Urinary bladder (tissue), 4 donors: ENCODE results near the gene RAB14. TPM values are rescaled to one million over a fixed set of nuclear protein-coding genes. Genes with fewer than 3 reads are reported as not detected.
"Not testable (repeated sequence)": the region's sequence is repeated elsewhere in the genome, so short reads cannot be mapped to it uniquely, and the experiment has no call there.

Experiments
- DNase-seq: peaks from one replicate; pipeline ENCODE4 v3.0.0-alpha.2; 2015; ENCODE audit errors: extremely low spot score
- H3K27ac ChIP-seq: one replicate; pipeline ENCODE4 v1.5.1; 2013; ENCODE audit warnings: low read depth, mild to moderate bottlenecking, moderate library complexity
- H3K36me3 ChIP-seq: one replicate; pipeline ENCODE4 v1.6.1; 2013; ENCODE audit warnings: mild to moderate bottlenecking, moderate library complexity; ENCODE audit not compliant: insufficient read depth
- H3K4me1 ChIP-seq: one replicate; pipeline ENCODE4 v1.6.1; 2013; ENCODE audit warnings: mild to moderate bottlenecking, moderate library complexity; ENCODE audit not compliant: insufficient read depth
- H3K4me3 ChIP-seq: one replicate; pipeline ENCODE4 v1.5.1; 2013; ENCODE audit warnings: low read depth, low read length
- WGBS: extraction: QIAGEN DNeasy Blood & Tissue Kit; methylation state at CpG from one replicate; pipeline ENCODE4 v1.1.7; 2013; 5-methylcytosine and 5-hydroxymethylcytosine counted together
- polyA plus RNA-seq: library from polyadenylated mRNA; stranded (reverse); fragments of 200-250 nt; gene quantifications from one replicate; pipeline ENCODE4 v1.2.3, GENCODE V29; 2013
- small RNA-seq: library from RNA; depleted of rRNA; stranded (forward); fragments of <200 nt; gene quantifications from one replicate; pipeline ENCODE3, GENCODE V24; 2014
- total RNA-seq: library from RNA; depleted of rRNA; stranded (reverse); fragments of >200 nt; gene quantifications from one replicate; pipeline ENCODE4 v1.2.3, GENCODE V29; 2014
- donor health status: healthy with polysubstance abuse.
- donor health status: healthy.

RAB14 gene
- total and polyA plus RNA-seq, 2 donors, result 37.0 to 57.4 TPM

- H3K4me1 ChIP-seq, result no peaks in the 10 kb centered on the region
- no peak for DNase-seq
- H3K36me3 ChIP-seq, result peaks cover 9% of the 10 kb centered on the region
- WGBS, result 55% methylated on average over 2 of the region's 2 CpGs
- no peak overlapping the region for H3K27ac ChIP-seq
- no peak overlapping the region for H3K4me3 ChIP-seq
Observed at GRCh38 chr9:121150188-121150587, 51.5 kb downstream of the RAB14 start.

GRCh38 chr9:121144482-121144881 is 57.2 kb downstream of the RAB14 start:
- Histone ChIP-seq H3K4me3 (no peak overlapping the region), H3K4me1 (no peaks in the 10 kb centered on the region), H3K36me3 (peaks cover 10% of the 10 kb centered on the region), H3K27ac (no peak overlapping the region)
- WGBS, result 94% methylated on average over 2 of the region's 2 CpGs
- DNase-seq, result no peak

GRCh38 chr9:121143771-121144170 is 57.9 kb downstream of the RAB14 start:
- Histone ChIP-seq H3K27ac (no peak overlapping the region), H3K4me3 (no peak overlapping the region), H3K36me3 (peaks cover 11% of the 10 kb centered on the region), H3K4me1 (no peaks in the 10 kb centered on the region)
- no peak for DNase-seq
- 96% methylated on average over 2 of the region's 2 CpGs for WGBS

DNA sequence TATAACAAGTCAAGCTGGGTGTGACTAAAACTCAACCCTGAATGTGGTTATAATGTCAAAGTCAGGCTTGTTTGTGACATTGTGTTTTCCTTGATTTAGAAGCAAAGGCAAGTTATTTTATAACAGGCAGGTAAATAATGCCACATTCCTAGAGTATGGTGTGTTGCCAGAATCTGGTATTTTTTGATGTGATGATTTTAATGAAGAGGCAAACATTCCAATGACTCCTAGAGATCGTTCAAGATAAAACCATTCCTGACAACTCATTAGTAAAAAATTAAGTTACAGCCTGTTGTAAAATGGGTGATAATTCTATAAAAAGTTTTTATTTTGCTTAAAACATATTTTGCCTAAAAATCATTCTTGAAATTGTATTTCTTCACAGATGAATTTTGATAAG is 60.0 kb downstream of the RAB14 start:
- no peak overlapping the region for H3K27ac ChIP-seq
- WGBS, result 80% methylated on average over 1 of the region's 1 CpG
- H3K36me3 ChIP-seq, result peaks cover 9% of the 10 kb centered on the region
- H3K4me3 ChIP-seq, result no peak overlapping the region
- H3K4me1 ChIP-seq, result no peaks in the 10 kb centered on the region
- no peak for DNase-seq

GRCh38 chr9:121141306-121141705 is 60.4 kb downstream of the RAB14 start:
- no peak overlapping the region for H3K27ac ChIP-seq
- peaks cover 9% of the 10 kb centered on the region for H3K36me3 ChIP-seq
- no peak overlapping the region for H3K4me3 ChIP-seq
- DNase-seq, result no peak
- H3K4me1 ChIP-seq, result no peaks in the 10 kb centered on the region
- 97% methylated on average over 1 of the region's 1 CpG for WGBS

DNA sequence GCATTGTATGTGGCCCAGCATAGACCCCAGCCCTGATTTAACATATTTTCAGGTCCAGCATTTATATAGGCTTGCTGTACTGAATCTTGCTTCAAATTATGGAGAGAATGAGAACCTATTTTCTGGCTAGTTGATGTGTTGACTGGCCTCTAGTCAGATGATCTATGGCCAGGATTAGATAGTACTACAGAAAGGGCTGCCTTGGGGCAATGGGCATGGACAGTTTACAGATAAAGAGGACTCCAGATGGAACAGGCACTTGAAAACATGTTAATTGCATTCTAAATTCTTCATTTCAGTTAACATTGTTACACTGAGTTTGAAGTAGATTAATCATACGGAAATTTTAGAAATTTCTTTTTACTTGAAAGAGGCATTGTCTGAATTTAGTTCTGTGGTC is 61.5 kb downstream of the RAB14 start:
- Histone ChIP-seq H3K4me3 (no peak overlapping the region), H3K36me3 (peaks cover 9% of the 10 kb centered on the region), H3K27ac (no peak overlapping the region), H3K4me1 (no peaks in the 10 kb centered on the region)
- no peak for DNase-seq
- 98% methylated on average over 1 of the region's 1 CpG for WGBS

DNA sequence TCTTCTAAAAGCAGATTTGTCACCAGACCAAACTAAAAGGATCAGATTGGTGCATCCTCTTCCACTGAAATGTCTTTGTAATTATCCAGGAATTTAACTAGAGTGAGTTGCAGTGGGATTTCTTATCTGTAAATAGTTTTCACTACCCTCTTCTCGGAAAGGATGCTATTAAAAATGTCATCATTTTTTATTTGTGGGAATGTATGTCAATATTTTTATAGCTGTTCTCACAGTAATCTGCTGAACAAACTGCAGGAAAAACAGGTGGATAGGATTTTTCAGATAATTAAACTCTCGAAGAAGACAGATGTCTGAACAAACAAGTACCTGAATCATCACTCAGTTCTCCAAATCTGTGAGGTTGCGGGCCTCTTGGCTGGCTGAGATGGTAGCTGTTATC is 62.7 kb downstream of the RAB14 start:
- Histone ChIP-seq H3K27ac (no peak overlapping the region), H3K4me1 (no peaks in the 10 kb centered on the region), H3K4me3 (no peak overlapping the region), H3K36me3 (peaks cover 7% of the 10 kb centered on the region)
- WGBS, result 63% methylated on average over 3 of the region's 3 CpGs
- no peak for DNase-seq

DNA sequence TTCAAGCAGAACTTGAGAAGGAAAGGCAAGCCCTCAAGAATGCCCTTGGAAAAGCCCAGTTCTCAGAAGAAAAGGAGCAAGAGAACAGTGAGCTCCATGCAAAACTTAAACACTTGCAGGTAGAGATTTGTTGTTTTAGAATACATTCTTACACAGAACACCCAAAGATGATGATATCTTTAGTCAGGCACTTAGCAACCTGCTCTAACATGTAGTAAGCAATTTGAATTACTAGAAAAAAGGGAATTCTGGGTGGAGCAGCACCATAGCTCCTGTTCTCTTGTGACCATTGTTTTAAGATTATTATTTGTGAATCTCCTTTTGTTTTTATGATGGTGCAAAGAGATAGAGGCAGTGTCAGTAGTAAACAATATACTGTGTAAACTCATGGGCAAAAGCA is 63.1 kb downstream of the RAB14 start:
- H3K36me3 ChIP-seq, result peaks cover 7% of the 10 kb centered on the region
- no peak overlapping the region for H3K4me3 ChIP-seq
- no peaks in the 10 kb centered on the region for H3K4me1 ChIP-seq
- no peak for DNase-seq
- H3K27ac ChIP-seq, result no peak overlapping the region

DNA sequence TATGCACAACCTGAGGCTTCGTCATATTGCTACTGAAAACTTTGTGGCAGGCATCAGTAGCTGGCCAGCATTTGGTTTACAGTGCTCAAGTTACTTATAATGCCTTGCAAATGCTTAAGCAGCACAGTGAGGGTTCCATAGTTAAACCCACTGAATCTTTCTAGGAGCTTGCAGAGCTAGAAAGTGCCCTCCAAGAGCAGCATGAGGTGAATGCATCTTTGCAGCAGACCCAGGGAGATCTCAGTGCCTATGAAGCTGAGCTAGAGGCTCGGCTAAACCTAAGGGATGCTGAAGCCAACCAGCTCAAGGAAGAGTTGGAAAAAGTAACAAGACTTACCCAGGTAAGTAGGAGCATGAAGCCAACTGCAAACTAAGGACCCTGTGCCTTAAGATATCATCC is 66.0 kb downstream of the RAB14 start:
- WGBS, result 91% methylated on average over 2 of the region's 2 CpGs
- Histone ChIP-seq H3K36me3 (peaks cover 5% of the 10 kb centered on the region), H3K4me1 (no peaks in the 10 kb centered on the region), H3K27ac (no peak overlapping the region), H3K4me3 (no peak overlapping the region)
- no peak for DNase-seq

DNA sequence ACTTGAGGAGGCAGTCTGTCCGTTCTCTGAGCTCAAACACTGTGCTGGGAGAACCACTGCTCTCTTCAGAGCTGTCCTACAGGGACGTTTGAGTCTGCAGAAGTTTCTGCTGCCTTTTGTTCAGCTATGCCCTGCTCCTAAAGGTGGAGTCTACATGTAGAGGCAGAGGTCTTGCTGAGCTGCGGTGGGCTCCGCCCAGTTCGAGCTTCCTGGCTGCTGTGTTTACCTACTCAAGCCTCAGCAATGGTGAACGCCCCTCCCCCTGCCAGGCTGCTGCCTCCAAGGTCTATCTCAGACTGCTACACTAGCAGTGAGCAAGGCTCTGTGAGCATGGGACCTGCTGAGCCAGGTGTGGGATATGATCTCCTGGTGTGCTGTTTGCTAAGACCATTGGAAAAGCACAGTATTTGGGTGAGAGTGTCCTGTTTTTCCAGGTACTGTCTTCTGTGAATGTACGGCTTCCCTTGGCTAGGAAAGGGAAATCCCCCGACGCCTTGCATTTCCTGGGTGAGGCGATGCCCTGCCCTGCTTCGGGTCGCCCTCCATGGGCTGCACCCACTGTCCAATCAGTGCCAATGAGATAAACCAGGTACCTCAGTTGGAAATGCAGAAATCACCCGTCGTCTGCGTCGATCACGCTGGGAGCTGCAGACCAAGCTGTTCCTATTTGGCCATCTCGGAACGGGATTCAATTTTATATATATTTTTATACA is 68.4 kb downstream of the RAB14 start:
- Histone ChIP-seq H3K36me3 (no peaks in the 10 kb centered on the region), H3K4me1 (no peaks in the 10 kb centered on the region), H3K4me3 (no peak overlapping the region), H3K27ac (no peak overlapping the region)
- DNase-seq, result no peak
- 85% methylated on average over 19 of the region's 19 CpGs for WGBS

GRCh38 chr9:121129384-121129783 is 72.3 kb downstream of the RAB14 start:
- DNase-seq, H3K4me1 ChIP-seq, H3K4me3 ChIP-seq, H3K27ac ChIP-seq, H3K36me3 ChIP-seq: not testable (repeated sequence)
- 83% methylated on average over 3 of the region's 3 CpGs for WGBS

Small RNAs within 50 kb of the gene (small RNA-seq; reads per million reads assigned to genes)
- not detected for gene RN7SL181P

Other genes starting within 250 kb of the RAB14 start
- gene C5, start 151.6 kb downstream of the RAB14 start, total RNA-seq, result 18.1 TPM
- 3.2 TPM for gene C5, start 151.6 kb downstream of the RAB14 start, polyA plus RNA-seq
- 37.8 TPM for gene CNTRL, start 126.9 kb downstream of the RAB14 start, total RNA-seq
- 8.7 TPM for gene CNTRL, start 126.9 kb downstream of the RAB14 start, polyA plus RNA-seq
- gene GSN, start 66.3 kb upstream of the RAB14 start, total RNA-seq, result 405 TPM
- gene GSN, start 66.3 kb upstream of the RAB14 start, polyA plus RNA-seq, result 2,591 TPM
- gene STOM, start 168.4 kb upstream of the RAB14 start, total RNA-seq, result 148 TPM
- gene STOM, start 168.4 kb upstream of the RAB14 start, polyA plus RNA-seq, result 263 TPM